ENCODE results near the gene CPXM2. TPM values are rescaled to one million over a fixed set of nuclear protein-coding genes. Genes with fewer than 3 reads are reported as not detected.

CPXM2 gene
- total RNA-seq, 1 experiment from 2014 or later: not detected

GRCh38 chr10:123722351-123722750 is 169.3 kb downstream of the CPXM2 start:
- no TSS peak for BruUV-seq (replicated peaks)
- DNase-seq (ENCODE audit: unreplicated experiment): no peak
- H3K36me3 Mint-ChIP-seq (ENCODE audit: insufficient read depth, unreplicated experiment): no peaks in the 10 kb centered on the region

DNA sequence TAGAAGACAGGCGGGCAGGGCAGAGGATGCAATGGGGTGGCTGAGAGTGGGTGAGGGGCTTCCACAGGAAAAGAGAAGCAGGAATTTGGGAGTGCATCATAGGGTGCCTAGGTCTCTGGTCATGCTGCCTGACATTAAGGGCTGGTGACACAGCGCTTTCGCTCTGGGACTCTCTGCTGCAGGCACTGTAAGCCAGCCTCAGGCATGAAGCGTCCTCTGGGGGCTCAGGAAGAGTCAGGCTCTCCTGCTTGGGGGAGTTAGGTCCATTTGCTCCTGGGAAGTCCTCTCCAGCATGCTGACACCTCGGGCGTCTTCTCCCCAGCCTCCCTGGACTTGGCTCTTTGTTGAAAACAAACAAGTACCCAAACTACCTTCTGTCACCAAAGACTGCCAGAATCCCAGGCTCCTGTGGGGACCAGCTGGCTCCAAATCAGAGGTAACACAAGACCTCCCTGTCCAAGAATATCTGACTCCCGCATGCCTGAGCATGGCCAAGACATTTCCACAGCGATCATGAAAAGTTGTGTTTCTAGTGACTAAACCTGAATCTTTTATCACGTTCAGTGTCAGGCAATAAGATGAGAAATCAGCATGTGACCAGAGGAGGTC is 170.1 kb downstream of the CPXM2 start:
- Mint-ChIP-seq H3K27me3 (ENCODE audit: insufficient read depth, unreplicated experiment) (peaks cover 55% of the 10 kb centered on the region), H3K27ac (ENCODE audit: low read depth, unreplicated experiment) (no peak overlapping the region), H3K36me3 (ENCODE audit: insufficient read depth, unreplicated experiment) (no peaks in the 10 kb centered on the region), H3K9me3 (ENCODE audit: unreplicated experiment) (no peaks in the 10 kb centered on the region), H3K4me3 (ENCODE audit: unreplicated experiment) (no peak overlapping the region), H3K4me1 (ENCODE audit: insufficient read depth, unreplicated experiment) (no peaks in the 10 kb centered on the region)
- TF ChIP-seq CTCF (IDR thresholded peaks at IDR 0.05; ENCODE audit: unreplicated experiment): no peak
- DNase-seq (ENCODE audit: unreplicated experiment): no peak
- no TSS peak for BruUV-seq (replicated peaks)
- intact Hi-C loops (cut with micrococcal nuclease): no loop called here
- CTCF ChIA-PET: no interaction called here
- POLR2A ChIA-PET: no interaction called here

More at GRCh38 chr10:123722351-123722750, 169.3 kb downstream of the CPXM2 start:
- no peak for TF ChIP-seq CTCF (IDR thresholded peaks at IDR 0.05; ENCODE audit: unreplicated experiment)
- H3K27ac Mint-ChIP-seq (ENCODE audit: low read depth, unreplicated experiment): no peak overlapping the region
- peaks cover 63% of the 10 kb centered on the region for H3K27me3 Mint-ChIP-seq (ENCODE audit: insufficient read depth, unreplicated experiment)
- ChIA-PET CTCF (no interaction called here), POLR2A (no interaction called here)
- H3K9me3 Mint-ChIP-seq (ENCODE audit: unreplicated experiment): no peaks in the 10 kb centered on the region
- H3K4me3 Mint-ChIP-seq (ENCODE audit: unreplicated experiment): no peak overlapping the region
- intact Hi-C loops (cut with micrococcal nuclease): no loop called here
- no peaks in the 10 kb centered on the region for H3K4me1 Mint-ChIP-seq (ENCODE audit: insufficient read depth, unreplicated experiment)

GRCh38 chr10:123720536-123720935 is 171.1 kb downstream of the CPXM2 start:
- no peak for TF ChIP-seq CTCF (IDR thresholded peaks at IDR 0.05; ENCODE audit: unreplicated experiment)
- Mint-ChIP-seq H3K27ac (ENCODE audit: low read depth, unreplicated experiment) (no peak overlapping the region), H3K4me1 (ENCODE audit: insufficient read depth, unreplicated experiment) (no peaks in the 10 kb centered on the region), H3K4me3 (ENCODE audit: unreplicated experiment) (no peak overlapping the region), H3K27me3 (ENCODE audit: insufficient read depth, unreplicated experiment) (peaks cover 59% of the 10 kb centered on the region), H3K36me3 (ENCODE audit: insufficient read depth, unreplicated experiment) (no peaks in the 10 kb centered on the region), H3K9me3 (ENCODE audit: unreplicated experiment) (no peaks in the 10 kb centered on the region)
- no peak for DNase-seq (ENCODE audit: unreplicated experiment)
- POLR2A ChIA-PET: interaction anchor here (0.9 to 1.3 kb wide), 2 partner anchors 40 to 713 kb away, joined by 3 read pairs; no protein-coding TSS in a partner anchor
- CTCF ChIA-PET: no interaction called here
- intact Hi-C loops (cut with micrococcal nuclease): no loop called here
- no TSS peak for BruUV-seq (replicated peaks)

GRCh38 chr10:123718544-123719060 is 173.0 kb downstream of the CPXM2 start:
- Mint-ChIP-seq H3K27ac (ENCODE audit: low read depth, unreplicated experiment) (no peak overlapping the region), H3K4me3 (ENCODE audit: unreplicated experiment) (no peak overlapping the region), H3K9me3 (ENCODE audit: unreplicated experiment) (no peaks in the 10 kb centered on the region), H3K36me3 (ENCODE audit: insufficient read depth, unreplicated experiment) (no peaks in the 10 kb centered on the region), H3K27me3 (ENCODE audit: insufficient read depth, unreplicated experiment) (peaks cover 61% of the 10 kb centered on the region), H3K4me1 (ENCODE audit: insufficient read depth, unreplicated experiment) (no peaks in the 10 kb centered on the region)
- intact Hi-C loops (cut with micrococcal nuclease): no loop called here
- BruUV-seq (replicated peaks): no TSS peak
- ChIA-PET POLR2A (interaction anchor here (0.5 to 2.1 kb wide), 2 partner anchors 12 to 198 kb away, joined by 4 to 5 read pairs; no protein-coding TSS in a partner anchor), CTCF (interaction anchor here (0.8 to 1.1 kb wide), 2 partner anchors 14 to 138 kb away, joined by 3 read pairs; no protein-coding TSS in a partner anchor)
- TF ChIP-seq CTCF (IDR thresholded peaks at IDR 0.05; ENCODE audit: unreplicated experiment): no peak
- no peak for DNase-seq (ENCODE audit: unreplicated experiment)
